Type B pancreatic cell (in vitro differentiated cells): ENCODE results near the gene CLDN3. TPM values are rescaled to one million over a fixed set of nuclear protein-coding genes. Genes with fewer than 3 reads are reported as not detected.
A peak's percentile ranks its signal among the peaks of the same experiment; 100 is the strongest.

Experiments used
- DNase-seq: peaks from one replicate; pipeline ENCODE4 v3.0.0; 2021; ENCODE audit warnings: mixed read lengths; ENCODE audit not compliant: unreplicated experiment; ENCODE audit errors: extremely low spot score
- H3K27ac Mint-ChIP-seq: 2 replicates; pipeline ENCODE4 v1.8.0; 2021; ENCODE audit warnings: mild to moderate bottlenecking, mixed read lengths
- H3K27me3 Mint-ChIP-seq: 2 replicates; pipeline ENCODE4 v1.8.0; 2021; ENCODE audit warnings: mixed read lengths
- H3K36me3 Mint-ChIP-seq: 2 replicates; pipeline ENCODE4 v1.8.0; 2021; ENCODE audit warnings: mixed read lengths
- H3K4me1 Mint-ChIP-seq: one replicate; pipeline ENCODE4 v1.8.0; 2021; ENCODE audit warnings: mixed read lengths; ENCODE audit not compliant: unreplicated experiment
- H3K4me3 Mint-ChIP-seq: 2 replicates; pipeline ENCODE4 v1.8.0; 2021; ENCODE audit warnings: mild to moderate bottlenecking, mixed read lengths
- H3K9me3 Mint-ChIP-seq: 2 replicates; pipeline ENCODE4 v1.8.0; 2021; ENCODE audit warnings: mixed read lengths
- total RNA-seq: library from RNA; stranded (reverse); gene quantifications from 2 replicates; pipeline ENCODE4 v1.2.1, GENCODE V29; 2021; ENCODE audit warnings: low replicate concordance
- TF ChIP-seq, protein P1 (sequence below): fragments of 200-600 bp; sonication (generic); conservative IDR thresholded peaks from 2 replicates; pipeline ENCODE4 v1.5.0; 2021; ENCODE audit warnings: antibody characterized with exemption, mild to moderate bottlenecking

Gene CLDN3
- total RNA-seq, 1 donor from 2014 or later: 13.6 TPM

DNA sequence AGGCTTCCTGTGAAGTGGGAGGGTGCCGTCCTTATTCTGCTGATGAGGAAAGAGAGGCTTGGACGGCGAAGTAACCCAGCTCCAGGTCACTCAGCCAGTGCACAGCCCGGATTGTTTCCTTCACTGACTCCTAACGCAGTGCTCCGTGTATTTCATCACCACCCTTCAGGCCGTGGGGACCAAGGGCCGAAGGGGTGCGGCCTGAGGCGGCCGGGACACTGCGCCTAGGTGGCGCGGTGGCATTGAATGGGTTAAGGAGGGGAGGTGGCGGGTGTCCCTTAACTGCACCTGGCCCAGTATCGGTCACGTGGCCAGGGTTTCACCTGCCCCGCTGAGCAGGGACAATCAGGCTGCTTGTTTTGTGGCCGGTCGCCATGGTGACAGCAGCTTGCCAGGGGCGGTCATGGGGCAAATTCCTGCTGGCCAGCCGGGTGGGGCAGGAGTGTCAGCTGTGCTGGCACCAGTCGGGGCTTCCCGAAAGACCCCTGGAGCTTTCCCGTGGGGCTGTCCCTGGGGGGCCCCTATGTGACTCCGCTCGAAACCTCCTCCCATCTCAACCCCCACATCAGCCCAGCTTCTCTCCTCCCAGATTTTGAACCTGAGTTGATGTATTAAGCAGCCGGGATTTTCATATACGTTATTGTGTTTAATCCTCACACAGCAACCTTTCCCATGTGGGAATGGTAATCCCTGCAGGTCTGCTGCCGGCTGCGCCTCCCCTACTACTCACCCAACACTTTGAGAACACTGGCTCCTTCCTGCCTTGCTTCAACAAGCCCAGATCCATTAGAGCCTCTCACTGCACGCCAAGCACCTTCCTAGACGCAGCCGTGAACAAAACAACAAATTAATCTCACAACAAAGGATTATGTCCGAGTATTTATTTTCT, 27.1 kb downstream of the CLDN3 start:
- H3K9me3 Mint-ChIP-seq: no peaks in the 10 kb centered on the region
- TF ChIP-seq, protein P1, sequence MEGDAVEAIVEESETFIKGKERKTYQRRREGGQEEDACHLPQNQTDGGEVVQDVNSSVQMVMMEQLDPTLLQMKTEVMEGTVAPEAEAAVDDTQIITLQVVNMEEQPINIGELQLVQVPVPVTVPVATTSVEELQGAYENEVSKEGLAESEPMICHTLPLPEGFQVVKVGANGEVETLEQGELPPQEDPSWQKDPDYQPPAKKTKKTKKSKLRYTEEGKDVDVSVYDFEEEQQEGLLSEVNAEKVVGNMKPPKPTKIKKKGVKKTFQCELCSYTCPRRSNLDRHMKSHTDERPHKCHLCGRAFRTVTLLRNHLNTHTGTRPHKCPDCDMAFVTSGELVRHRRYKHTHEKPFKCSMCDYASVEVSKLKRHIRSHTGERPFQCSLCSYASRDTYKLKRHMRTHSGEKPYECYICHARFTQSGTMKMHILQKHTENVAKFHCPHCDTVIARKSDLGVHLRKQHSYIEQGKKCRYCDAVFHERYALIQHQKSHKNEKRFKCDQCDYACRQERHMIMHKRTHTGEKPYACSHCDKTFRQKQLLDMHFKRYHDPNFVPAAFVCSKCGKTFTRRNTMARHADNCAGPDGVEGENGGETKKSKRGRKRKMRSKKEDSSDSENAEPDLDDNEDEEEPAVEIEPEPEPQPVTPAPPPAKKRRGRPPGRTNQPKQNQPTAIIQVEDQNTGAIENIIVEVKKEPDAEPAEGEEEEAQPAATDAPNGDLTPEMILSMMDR: no peak
- peaks cover 11% of the 10 kb centered on the region for H3K27me3 Mint-ChIP-seq
- DNase-seq: peak; percentile 91
- H3K36me3 Mint-ChIP-seq: no peaks in the 10 kb centered on the region
- H3K27ac Mint-ChIP-seq: peak overlapping the region; percentile 100
- peaks cover 18% of the 10 kb centered on the region for H3K4me1 Mint-ChIP-seq
- peak overlapping the region; percentile 83 for H3K4me3 Mint-ChIP-seq

DNA sequence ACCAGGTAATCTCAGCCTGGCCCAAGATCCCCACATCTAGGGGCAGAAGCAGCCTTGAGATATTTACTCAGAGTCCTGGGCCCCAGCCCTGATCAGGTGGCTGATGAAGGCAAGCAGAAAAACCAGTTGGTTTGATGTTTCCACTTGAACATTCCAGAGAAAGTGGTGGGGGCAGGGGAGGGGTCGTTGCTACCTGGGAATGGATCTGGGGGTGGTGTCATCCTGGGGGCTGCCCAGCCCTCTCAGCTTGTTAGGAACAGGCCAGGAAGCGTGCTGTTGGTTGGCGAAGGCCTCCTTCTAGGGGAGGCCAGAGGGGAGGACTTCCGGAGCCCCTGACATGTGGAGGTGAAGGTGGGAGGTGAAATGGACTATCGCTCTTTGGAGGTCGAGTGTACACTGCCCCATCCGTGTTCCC, 27.7 kb downstream of the CLDN3 start:
- no peak for DNase-seq
- peaks cover 18% of the 10 kb centered on the region for H3K4me1 Mint-ChIP-seq
- TF ChIP-seq, protein P1: peak; percentile 17
- H3K9me3 Mint-ChIP-seq: no peaks in the 10 kb centered on the region
- peaks cover 11% of the 10 kb centered on the region for H3K27me3 Mint-ChIP-seq
- peak overlapping the region; percentile 83 for H3K4me3 Mint-ChIP-seq
- H3K36me3 Mint-ChIP-seq: no peaks in the 10 kb centered on the region
- peak overlapping the region; percentile 100 for H3K27ac Mint-ChIP-seq

- Mint-ChIP-seq H3K27ac (peak overlapping the region; percentile 100), H3K9me3 (no peaks in the 10 kb centered on the region), H3K27me3 (peaks cover 11% of the 10 kb centered on the region), H3K4me1 (peaks cover 18% of the 10 kb centered on the region), H3K4me3 (peak overlapping the region; percentile 83), H3K36me3 (no peaks in the 10 kb centered on the region)
- TF ChIP-seq, protein P1: no peak
- DNase-seq: no peak
Observed at GRCh38 chr7:73741600-73741999, 28.5 kb downstream of the CLDN3 start.

DNA sequence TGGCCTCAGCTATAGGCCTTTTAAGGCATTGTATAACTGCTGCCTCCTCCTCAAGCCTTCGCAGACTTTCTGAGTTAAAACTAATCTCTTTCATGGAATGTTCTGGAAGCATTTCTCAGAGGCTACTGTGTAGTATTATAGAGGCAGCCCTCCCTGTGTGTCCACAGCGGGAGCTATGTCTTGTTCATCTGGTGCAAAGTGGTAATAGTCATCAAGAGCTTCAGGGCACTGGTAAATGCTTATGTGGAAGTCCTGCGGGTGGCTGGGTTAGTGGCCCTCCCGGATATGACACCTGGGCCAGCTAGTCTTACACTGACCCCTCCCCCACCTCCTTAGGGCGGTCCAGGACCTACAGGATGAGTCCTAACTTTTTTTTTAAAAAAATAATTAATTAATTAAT, 29.3 kb downstream of the CLDN3 start:
- H3K9me3 Mint-ChIP-seq: no peaks in the 10 kb centered on the region
- peaks cover 11% of the 10 kb centered on the region for H3K27me3 Mint-ChIP-seq
- H3K36me3 Mint-ChIP-seq: no peaks in the 10 kb centered on the region
- H3K4me1 Mint-ChIP-seq: peaks cover 13% of the 10 kb centered on the region
- peak overlapping the region; percentile 100 for H3K27ac Mint-ChIP-seq
- TF ChIP-seq, protein P1: no peak
- no peak for DNase-seq
- H3K4me3 Mint-ChIP-seq: peak overlapping the region; percentile 82

DNA sequence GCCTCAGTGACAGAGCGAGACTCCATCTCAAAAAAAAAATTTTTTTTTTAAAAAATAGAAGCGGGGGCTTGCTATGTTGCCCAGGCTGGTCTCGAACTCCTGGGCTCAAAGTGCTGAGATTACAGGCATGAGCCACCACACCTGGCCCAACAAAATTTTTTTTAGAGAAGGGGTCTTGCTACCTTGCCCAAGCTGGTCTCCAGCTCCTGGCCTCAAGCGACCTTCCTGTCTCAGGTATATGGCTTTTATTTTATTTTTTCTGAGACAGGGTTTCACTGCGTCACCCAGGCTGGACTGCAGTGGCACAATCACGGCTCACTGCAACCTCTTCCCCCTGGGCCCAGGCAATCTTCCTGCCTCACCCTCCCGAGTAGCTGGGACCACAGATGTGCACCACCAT, 29.9 kb downstream of the CLDN3 start:
- DNase-seq: no peak
- H3K27ac Mint-ChIP-seq: peak overlapping the region; percentile 100
- H3K9me3 Mint-ChIP-seq: no peaks in the 10 kb centered on the region
- H3K4me1 Mint-ChIP-seq: peaks cover 13% of the 10 kb centered on the region
- no peaks in the 10 kb centered on the region for H3K36me3 Mint-ChIP-seq
- TF ChIP-seq, protein P1: no peak
- peak overlapping the region; percentile 82 for H3K4me3 Mint-ChIP-seq
- H3K27me3 Mint-ChIP-seq: peaks cover 11% of the 10 kb centered on the region
